HEK293 (cell line): ENCODE results near the gene RORC.

Experiments
- KLF16 ChIP-seq: fragments of 450-650 bp; formaldehyde crosslinking; IDR thresholded peaks from 2 replicates; pipeline ENCODE4 v1.5.1; 2017; ENCODE audit warnings: missing biosample characterization, missing genetic modification characterization
- TF ChIP-seq, protein P1 (sequence below): fragments of 450-650 bp; formaldehyde crosslinking; IDR thresholded peaks from 2 replicates; pipeline ENCODE4 v1.5.1; 2016; ENCODE audit warnings: missing biosample characterization, missing genetic modification characterization

GRCh38 chr1:151790071-151790939 is 41.3 kb downstream of the RORC start, which contains the start of gene TDRKH:
- TF ChIP-seq KLF16 (tag by site-specific recombination), result peak; percentile 93
- TF ChIP-seq, protein P1, sequence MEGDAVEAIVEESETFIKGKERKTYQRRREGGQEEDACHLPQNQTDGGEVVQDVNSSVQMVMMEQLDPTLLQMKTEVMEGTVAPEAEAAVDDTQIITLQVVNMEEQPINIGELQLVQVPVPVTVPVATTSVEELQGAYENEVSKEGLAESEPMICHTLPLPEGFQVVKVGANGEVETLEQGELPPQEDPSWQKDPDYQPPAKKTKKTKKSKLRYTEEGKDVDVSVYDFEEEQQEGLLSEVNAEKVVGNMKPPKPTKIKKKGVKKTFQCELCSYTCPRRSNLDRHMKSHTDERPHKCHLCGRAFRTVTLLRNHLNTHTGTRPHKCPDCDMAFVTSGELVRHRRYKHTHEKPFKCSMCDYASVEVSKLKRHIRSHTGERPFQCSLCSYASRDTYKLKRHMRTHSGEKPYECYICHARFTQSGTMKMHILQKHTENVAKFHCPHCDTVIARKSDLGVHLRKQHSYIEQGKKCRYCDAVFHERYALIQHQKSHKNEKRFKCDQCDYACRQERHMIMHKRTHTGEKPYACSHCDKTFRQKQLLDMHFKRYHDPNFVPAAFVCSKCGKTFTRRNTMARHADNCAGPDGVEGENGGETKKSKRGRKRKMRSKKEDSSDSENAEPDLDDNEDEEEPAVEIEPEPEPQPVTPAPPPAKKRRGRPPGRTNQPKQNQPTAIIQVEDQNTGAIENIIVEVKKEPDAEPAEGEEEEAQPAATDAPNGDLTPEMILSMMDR (tag by site-specific recombination), result peak; percentile 100
